Endothelial cell of umbilical vein (primary cell): Measurements from ENCODE around the gene CD101. TPM values are rescaled to one million over a fixed set of nuclear protein-coding genes. Genes with fewer than 3 reads are reported as not detected.

Experiments
- BruUV-seq: library from RNA; stranded (reverse); fragments of 400-500 nt; replicated peaks from 2 replicates; lab custom pipeline; 2021; lab: Mats Ljungman, UMichigan
- CTCF ChIA-PET: fragments of 300-600, 350-600 bp; sonication (Branson Sonifier 250); formaldehyde crosslinking; loops from one replicate; lab custom pipeline; 2021; ENCODE audit warnings: antibody characterized with exemption, inconsistent platforms; lab: Charles Lee
- POLR2A ChIA-PET: fragments of 300-600, 350-600 bp; sonication (Branson Sonifier 250); formaldehyde crosslinking; loops from one replicate; lab custom pipeline; 2021; ENCODE audit warnings: antibody characterized with exemption, inconsistent platforms; lab: Charles Lee
- DNase-seq: peaks from one replicate; pipeline ENCODE4 v3.0.0-alpha.2; 2011; ENCODE audit warnings: low read depth, low spot score
- FAIRE-seq: peaks from 2 replicates; lab custom pipeline; 2011; peaks lifted over from hg19 to GRCh38; lab: Jason Lieb, UNC
- H2AFZ ChIP-seq: 2 replicates; pipeline ENCODE4 v1.6.0; 2012; ENCODE audit warnings: low read depth, low read length, control low read depth, inconsistent platforms
- H3K27ac ChIP-seq: 2 replicates; pipeline ENCODE4 v1.5.1; 2011; ENCODE audit warnings: low read depth, mild to moderate bottlenecking, control low read depth, low read length, moderate library complexity; ENCODE audit not compliant: insufficient read depth
- H3K27me3 ChIP-seq, 2 experiments: 2 replicates each; pipeline versions ENCODE4 v1.6.0 to v1.6.1; 2011; ENCODE audit warnings: low read length in 2 of 2, mixed read lengths in 1 of 2; ENCODE audit not compliant: control insufficient read depth in 2 of 2, insufficient read depth in 2 of 2
- H3K36me3 ChIP-seq, 2 experiments: 2 replicates in 1 of 2; 3 replicates in 1 of 2; pipeline ENCODE4 v1.5.1; 2011; ENCODE audit warnings: low read length in 2 of 2, mild to moderate bottlenecking in 1 of 2, moderate library complexity in 1 of 2; ENCODE audit not compliant: control insufficient read depth in 2 of 2, insufficient read depth in 2 of 2; ENCODE audit errors: extremely low read depth in 1 of 2
- H3K4me1 ChIP-seq: 3 replicates; pipeline ENCODE4 v1.5.1; 2011; ENCODE audit warnings: mild to moderate bottlenecking, low read length; ENCODE audit not compliant: control insufficient read depth, insufficient read depth; ENCODE audit errors: extremely low read depth
- H3K4me2 ChIP-seq: 2 replicates; pipeline ENCODE4 v1.6.1; 2011; ENCODE audit warnings: low read length, control low read depth, mixed read lengths; ENCODE audit not compliant: insufficient read depth
- H3K4me3 ChIP-seq, 3 experiments: fragments of 200-600 bp in 1 of 3; sonication (generic), shearing (Covaris generic) in 1 of 3; replicated peaks in 1 of 3; 2 replicates each; pipeline ENCODE4 v1.5.1; 2011 to 2016; ENCODE audit warnings: control low read depth in 3 of 3, low read length in 3 of 3, mild to moderate bottlenecking in 2 of 3, inconsistent platforms in 1 of 3, low read depth in 1 of 3, moderate library complexity in 1 of 3; ENCODE audit not compliant: insufficient read depth in 1 of 3
- H3K79me2 ChIP-seq: 2 replicates; pipeline ENCODE4 v1.6.0; 2012; ENCODE audit warnings: low read length, inconsistent platforms; ENCODE audit not compliant: control insufficient read depth, insufficient read depth
- H3K9ac ChIP-seq: replicated peaks from 2 replicates; pipeline ENCODE3; 2011; ENCODE audit warnings: low read length, control low read depth; ENCODE audit not compliant: insufficient read depth; ENCODE audit errors: extremely low read depth
- H3K9me1 ChIP-seq: replicated peaks from 3 replicates; pipeline ENCODE4 v1.6.0; 2011; ENCODE audit warnings: mild to moderate bottlenecking, low read length; ENCODE audit not compliant: control insufficient read depth, insufficient read depth; ENCODE audit errors: extremely low read depth
- H3K9me3 ChIP-seq: replicated peaks from 2 replicates; pipeline ENCODE4 v1.5.1; 2012; ENCODE audit warnings: low read length, inconsistent platforms; ENCODE audit not compliant: control insufficient read depth, insufficient read depth
- H4K20me1 ChIP-seq: replicated peaks from 2 replicates; pipeline ENCODE3; 2011; ENCODE audit warnings: mild to moderate bottlenecking, low read length; ENCODE audit not compliant: control insufficient read depth, insufficient read depth; ENCODE audit errors: extremely low read depth
- CTCF ChIP-seq, 2 donors: IDR thresholded peaks; 1 replicate in 1 of 2; 2 replicates in 1 of 2; pipeline ENCODE4 v1.5.1; 2011; ENCODE audit warnings: low read length in 2 of 2, mild to moderate bottlenecking in 2 of 2, moderate library complexity in 2 of 2, control low read depth in 1 of 2, inconsistent platforms in 1 of 2, low read depth in 1 of 2; ENCODE audit not compliant: insufficient read depth in 1 of 2; ENCODE audit errors: extremely low read depth in 1 of 2
- EZH2 ChIP-seq: IDR thresholded peaks from 2 replicates; pipeline ENCODE4 v1.6.1; 2012; ENCODE audit warnings: borderline replicate concordance, low read depth, mild to moderate bottlenecking, moderate library complexity, low read length, inconsistent platforms; ENCODE audit not compliant: severe bottlenecking
- FOS ChIP-seq: IDR thresholded peaks from 2 replicates; pipeline ENCODE4 v1.6.1; 2011; ENCODE audit warnings: mild to moderate bottlenecking, low read length, moderate library complexity, borderline replicate concordance; ENCODE audit not compliant: insufficient read depth
- GATA2 ChIP-seq: IDR thresholded peaks from 2 replicates; pipeline ENCODE4 v1.7.0; 2011; ENCODE audit warnings: low read depth, mild to moderate bottlenecking, moderate library complexity, mixed read lengths, low read length; ENCODE audit not compliant: insufficient read length, insufficient read depth
- MAX ChIP-seq: IDR thresholded peaks from 2 replicates; pipeline ENCODE4 v1.6.1; 2011; ENCODE audit not compliant: insufficient read depth, insufficient read length
- MYC ChIP-seq: IDR thresholded peaks from one replicate; pipeline ENCODE4 v1.6.1; 2011; ENCODE audit warnings: mild to moderate bottlenecking, low read depth, low read length
- POLR2AphosphoS5 ChIP-seq: IDR thresholded peaks from 2 replicates; pipeline ENCODE4 v1.6.1; 2012; ENCODE audit warnings: low read depth, mild to moderate bottlenecking, control low read depth, low read length, moderate library complexity; ENCODE audit not compliant: insufficient read depth
- dilution Hi-C: fragments of 300-500 bp; cut with MboI; formaldehyde crosslinking; loops from one replicate; pipeline ENCODE4 v1.15.0; 2019; ENCODE audit warnings: low sequenced_read_pairs; ENCODE audit not compliant: extremely low pct_ligation_motif_present
- intact Hi-C: fragments of 100-400 bp; cut with micrococcal nuclease; formaldehyde crosslinking; loops from one replicate; pipeline ENCODE4 v1.10.0; 2022
- polyA plus RNA-seq, 4 experiments: library from polyadenylated mRNA; depleted of rRNA in 3 of 4; stranded (reverse) in 3 of 4; unstranded in 1 of 4; fragments of >200 nt; gene quantifications; 2 replicates each; pipeline versions ENCODE4 v1.2.1 to v1.2.3, GENCODE V29; 2011 to 2012; ENCODE audit warnings: missing spikeins in 1 of 4
- total RNA-seq: library from RNA; stranded (reverse); gene quantifications from 2 replicates; pipeline ENCODE4 v1.2.3, GENCODE V29; 2021

CD101 gene
- total and polyA plus RNA-seq, 2 donors (not counting 3 experiments of a cell fraction or from before 2014, with no cell fraction given): 0.04 to 0.97 TPM

GRCh38 chr1:116957646-116958045 is 43.9 kb upstream of the CD101 start:
- H3K27ac ChIP-seq: no peak overlapping the region
- ChIA-PET POLR2A (no interaction called here), CTCF (no interaction called here)
- no peaks in the 10 kb centered on the region for H3K27me3 ChIP-seq
- H3K79me2 ChIP-seq: no peaks in the 10 kb centered on the region
- peaks cover 0 to 2% of the 10 kb centered on the region in 2 experiments for H3K36me3 ChIP-seq
- no peaks in the 10 kb centered on the region for H3K9me3 ChIP-seq
- intact Hi-C loops: no loop called here
- H3K4me3 ChIP-seq: no peak overlapping the region
- H3K9me1 ChIP-seq: no peaks in the 10 kb centered on the region
- BruUV-seq: no TSS peak
- H4K20me1 ChIP-seq: no peaks in the 10 kb centered on the region
- FAIRE-seq: no peak
- no peak overlapping the region for H3K9ac ChIP-seq
- H3K4me2 ChIP-seq: no peak overlapping the region
- TF ChIP-seq EZH2 (no peak), MYC (no peak), FOS (no peak), POLR2AphosphoS5 (no peak), GATA2 (no peak), MAX (no peak), CTCF (IDR thresholded peaks at IDR 0.05; ENCODE audit: extremely low read depth in 1 of 2, insufficient read depth in 1 of 2, low read depth in 1 of 2, low read length in 2 of 2) (no peak)
- no peak overlapping the region for H2AFZ ChIP-seq
- dilution Hi-C loops: no loop called here
- no peaks in the 10 kb centered on the region for H3K4me1 ChIP-seq
- no peak for DNase-seq
